ENCODE results near the gene ASXL2.
"Not testable (repeated sequence)": the region's sequence is repeated elsewhere in the genome, so short reads cannot be mapped to it uniquely, and the experiment has no call there.

ASXL2 gene

DNA sequence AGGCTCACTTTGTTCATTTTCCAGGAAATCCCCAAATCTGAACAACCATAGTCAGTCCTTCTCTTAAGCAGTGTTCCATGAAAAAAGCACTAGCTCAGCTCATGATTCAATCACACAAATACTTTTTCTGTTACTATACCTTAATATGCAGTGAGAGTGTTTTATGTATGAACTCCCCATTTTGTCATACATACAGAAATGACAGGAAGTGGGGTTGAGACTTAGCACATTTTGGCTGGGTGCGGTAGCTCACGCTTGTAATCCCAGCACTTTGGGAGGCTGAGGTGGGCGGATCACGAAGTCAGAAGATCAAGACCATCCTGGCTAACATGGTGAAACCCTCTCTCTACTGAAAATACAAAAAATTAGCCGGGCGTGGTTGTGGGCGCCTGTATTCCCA, 149.7 kb downstream of the ASXL2 start:
- no peak for DNase-seq

DNA sequence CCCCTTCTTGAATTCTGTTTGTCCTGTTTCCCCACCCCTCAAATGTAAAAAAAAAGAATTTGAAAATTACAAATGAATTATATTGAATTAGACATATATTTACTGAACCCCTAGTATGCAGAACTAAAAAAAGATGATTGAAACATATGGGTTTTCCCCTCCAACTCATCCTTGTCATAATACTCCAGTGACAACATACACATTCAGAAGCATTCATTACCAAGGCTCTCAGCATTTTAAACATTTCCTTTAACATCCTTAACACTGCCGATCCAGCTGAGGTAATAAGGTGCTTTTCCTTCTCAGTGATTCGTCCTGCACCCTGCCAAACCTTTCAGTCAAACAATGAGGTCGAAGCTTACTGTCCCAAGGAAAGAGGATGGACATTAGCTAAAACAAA, 151.8 kb downstream of the ASXL2 start:
- DNase-seq = no peak

DNA sequence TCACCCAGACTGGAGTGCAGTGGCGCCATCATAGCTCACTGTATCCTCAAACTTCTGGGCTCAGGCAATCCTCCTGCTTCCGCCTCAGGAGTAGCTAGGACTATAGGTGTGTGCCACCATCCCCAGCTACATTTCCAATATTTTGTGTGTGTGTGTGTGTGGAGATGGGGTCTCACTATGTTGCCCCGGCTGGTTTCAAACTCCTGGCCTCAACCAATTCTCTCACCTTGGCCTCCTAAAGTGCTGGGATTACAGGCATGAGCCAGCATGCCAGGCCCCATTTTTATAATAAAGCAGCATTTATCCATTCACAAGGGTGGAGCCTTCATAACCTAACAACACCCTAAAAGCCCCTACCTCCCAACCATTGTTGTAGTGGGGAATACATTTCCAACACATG, 152.4 kb downstream of the ASXL2 start:
- DNase-seq = no peak

DNA sequence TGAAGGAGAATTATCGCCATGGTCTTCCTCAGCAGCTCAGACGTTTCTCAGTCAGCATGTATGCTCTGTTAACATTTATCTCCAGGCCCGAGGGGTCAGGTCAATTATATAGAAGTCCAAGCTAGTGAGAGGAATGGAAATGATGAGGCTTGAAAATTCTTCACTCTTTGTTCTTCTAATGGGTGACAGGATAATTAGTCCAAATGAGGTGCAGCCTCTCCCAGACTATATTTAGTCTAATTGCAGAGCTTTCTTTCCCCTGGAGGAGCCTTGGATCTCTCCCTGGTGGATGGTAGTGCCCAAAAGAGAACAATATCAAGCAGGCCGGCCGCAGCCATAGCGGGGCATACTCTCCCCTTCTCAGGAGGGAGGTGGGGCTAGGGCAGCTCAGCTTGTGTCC, 153.5 kb downstream of the ASXL2 start:
- DNase-seq = no peak

DNA sequence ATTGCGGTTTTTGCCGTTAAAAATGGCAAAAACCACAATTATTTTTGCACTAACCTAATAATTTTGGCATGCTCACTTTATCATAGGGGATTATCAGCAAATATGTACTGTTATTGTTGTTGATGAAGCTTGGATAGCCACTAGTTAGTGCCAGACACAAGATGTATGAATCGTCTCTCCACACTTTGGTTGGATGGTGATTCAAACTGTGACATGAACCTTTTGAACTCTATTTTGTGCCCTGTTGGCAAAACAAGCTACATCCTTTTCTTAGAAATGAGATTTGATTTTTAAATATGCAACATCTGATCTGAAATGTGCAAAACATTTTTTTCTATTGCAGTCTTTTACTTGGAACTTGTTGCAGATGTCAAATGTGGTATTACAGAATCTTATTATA, 156.1 kb downstream of the ASXL2 start:
- DNase-seq = no peak

DNA sequence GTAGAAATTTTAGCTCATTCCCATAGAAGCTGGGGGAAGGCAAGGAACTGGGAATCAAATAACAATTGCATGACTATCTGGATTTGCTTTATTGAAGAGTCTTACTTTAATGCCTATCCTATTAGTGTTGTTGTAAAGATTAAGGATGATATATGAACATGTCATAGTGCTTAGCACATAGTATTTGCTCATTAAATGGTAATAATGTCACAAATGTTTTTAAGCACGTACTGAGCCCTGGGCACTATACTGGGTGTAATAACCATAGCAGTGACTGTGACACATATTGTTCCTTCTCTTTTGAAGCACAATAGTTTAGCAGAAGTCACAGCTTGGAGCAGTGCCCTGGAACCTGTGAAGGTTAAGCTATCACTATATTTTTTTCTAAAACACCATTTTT, 157.7 kb downstream of the ASXL2 start:
- DNase-seq = no peak

DNA sequence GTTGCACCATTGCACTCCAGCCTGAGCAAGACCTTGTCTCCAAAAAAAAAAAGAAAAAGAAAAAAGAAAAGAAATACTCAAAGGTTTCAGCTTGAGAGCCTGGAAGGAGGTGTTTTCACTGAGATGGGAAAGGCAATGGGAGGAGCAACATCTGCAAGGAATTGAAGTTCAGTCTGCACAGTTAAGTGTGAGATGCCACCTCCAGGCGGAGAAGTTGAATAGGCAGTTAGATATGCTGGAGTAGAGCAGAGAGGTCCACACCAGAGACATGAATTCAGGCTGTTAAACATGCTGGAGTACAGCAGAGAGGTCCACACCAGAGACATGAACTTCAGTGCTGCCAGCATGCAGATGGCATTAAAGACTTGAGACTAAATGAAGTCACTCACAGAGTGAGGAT, 163.5 kb downstream of the ASXL2 start:
- no peak for DNase-seq

DNA sequence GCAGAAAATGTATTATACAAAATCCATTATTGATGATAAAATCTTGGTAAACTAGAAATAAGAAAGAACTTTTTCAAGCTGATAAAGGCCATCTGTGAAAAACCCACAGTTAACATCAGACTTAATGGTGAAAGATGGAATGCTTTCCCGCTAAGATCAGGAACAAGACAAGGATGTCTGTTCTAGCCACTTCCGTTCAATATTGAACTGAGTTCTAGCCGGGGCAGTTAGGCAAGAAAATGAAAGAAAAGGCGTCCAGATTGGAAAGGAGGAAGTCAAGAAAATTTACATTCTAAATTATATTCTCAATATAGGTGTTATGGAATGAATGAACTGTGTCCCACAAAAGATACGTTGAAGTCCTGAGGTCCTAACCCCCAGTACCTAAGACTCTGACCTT, 165.8 kb downstream of the ASXL2 start:
- no peak for DNase-seq

DNA sequence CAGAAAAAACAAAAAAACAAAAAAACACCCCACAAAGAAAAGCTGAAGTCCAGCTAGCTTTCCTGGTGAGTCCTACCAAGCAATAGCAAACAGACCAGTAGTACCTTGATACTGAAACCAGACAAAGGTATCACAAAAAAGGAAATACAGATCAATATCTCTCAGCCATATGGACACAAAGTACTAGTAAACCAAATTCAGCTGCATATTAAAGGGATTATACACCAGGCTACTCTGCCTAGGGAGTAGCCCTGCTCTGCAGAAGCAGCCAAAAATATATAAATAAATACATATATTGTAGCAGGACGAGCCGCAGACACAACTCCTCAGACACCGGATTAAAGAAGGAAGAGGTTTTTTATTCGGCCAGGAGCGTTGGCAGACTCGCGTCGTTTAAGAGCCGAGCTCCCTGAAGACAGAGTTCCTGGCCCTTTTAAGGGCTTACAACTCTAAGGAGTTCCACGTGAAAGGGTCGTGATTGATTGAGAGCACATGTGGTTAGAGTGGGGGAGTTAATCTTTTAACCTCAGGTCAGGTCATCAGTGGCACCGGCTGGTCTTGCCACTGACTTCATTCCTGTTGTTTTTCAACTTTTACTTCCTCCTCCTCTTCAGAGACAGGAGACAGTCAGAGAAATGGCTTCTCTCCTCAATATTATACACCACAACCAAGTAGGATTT, 166.5 kb downstream of the ASXL2 start:
- no peak for DNase-seq

DNA sequence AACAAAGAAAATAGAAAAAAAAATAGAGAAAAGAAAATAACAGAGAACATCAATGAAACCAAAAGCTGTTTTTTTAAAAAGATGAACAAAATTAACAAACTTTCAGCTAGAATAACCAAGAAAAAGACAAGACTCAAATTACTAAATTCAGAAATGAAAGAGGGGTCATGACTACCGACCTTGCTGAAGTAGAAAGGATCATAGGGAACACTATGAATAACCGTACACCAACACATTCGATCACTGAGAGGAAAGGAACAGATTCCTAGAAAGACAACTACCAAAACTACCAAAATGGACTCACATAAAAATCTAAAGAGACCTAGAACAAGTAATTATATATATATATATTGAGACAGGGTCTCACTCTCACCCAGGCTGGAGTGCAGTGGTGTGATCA, 167.5 kb downstream of the ASXL2 start:
- DNase-seq = no peak

DNA sequence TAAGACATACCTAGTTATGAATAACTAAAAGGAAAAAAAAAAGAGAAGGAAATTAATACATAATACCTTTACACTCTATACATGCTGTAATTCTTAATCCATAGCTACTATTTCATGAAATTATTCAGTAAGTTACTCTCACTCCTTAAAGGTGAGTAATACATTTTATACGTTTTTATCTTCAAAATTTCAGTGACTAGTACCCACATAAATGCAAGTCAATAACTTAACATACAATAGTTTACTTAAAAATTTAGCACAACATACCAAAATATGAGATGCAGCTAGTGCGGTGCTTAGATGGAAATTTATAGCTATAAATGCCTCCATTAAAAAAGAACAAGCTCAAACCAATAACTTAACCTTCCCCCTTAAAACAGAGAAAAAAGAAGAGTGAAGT, 168.9 kb downstream of the ASXL2 start:
- no peak for DNase-seq

DNA sequence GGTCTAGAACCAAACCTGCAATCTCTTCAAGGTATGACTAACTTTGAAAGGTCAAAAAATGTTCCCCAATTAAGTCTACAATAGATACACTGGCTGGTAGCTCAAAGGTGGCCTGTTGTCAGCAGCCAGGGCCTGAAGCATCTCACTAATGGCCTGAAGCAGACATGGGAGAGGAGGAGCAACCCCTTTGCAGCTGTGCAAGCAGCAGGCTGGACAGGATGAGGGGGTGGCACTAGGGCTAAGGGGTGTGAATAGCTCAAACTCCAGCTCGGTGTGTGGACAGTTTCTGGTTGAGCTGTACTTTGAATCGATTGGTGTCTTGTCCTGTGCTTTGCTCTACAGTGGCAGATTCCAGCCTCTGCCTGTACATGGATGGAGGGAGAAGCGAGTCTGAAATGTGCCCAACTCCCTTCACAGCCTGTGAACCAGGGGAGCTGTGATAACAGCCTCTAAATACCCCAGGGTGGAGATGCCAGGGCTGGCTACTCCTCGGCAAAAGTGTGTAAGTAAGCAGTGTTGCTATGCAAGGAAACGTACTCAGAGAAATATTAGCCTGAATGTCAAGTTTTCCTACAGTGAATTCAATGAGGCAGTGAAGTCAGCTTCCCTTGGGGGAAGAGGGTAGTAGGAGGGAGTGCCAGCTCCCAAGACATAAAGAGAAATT, 170.2 kb downstream of the ASXL2 start:
- DNase-seq = no peak

DNA sequence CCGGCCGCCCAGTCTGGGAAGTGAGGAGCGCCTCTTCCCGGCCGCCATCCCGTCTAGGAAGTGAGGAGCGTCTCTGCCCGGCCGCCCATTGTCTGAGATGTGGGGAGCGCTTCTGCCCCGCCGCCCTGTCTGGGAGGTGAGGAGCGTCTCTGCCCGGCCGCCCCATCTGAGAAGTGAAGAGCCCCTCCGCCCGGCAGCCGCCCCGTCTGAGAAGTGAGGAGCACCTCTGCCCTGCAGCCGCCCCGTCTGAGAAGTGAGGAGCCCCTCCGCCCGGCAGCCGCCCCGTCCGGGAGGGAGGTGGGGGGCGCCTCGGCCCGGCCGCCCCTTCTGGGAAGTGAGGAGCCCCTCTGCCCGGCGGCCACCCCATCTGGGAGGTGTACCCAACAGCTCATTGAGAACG, 172.7 kb downstream of the ASXL2 start:
- not testable (repeated sequence) for DNase-seq

DNA sequence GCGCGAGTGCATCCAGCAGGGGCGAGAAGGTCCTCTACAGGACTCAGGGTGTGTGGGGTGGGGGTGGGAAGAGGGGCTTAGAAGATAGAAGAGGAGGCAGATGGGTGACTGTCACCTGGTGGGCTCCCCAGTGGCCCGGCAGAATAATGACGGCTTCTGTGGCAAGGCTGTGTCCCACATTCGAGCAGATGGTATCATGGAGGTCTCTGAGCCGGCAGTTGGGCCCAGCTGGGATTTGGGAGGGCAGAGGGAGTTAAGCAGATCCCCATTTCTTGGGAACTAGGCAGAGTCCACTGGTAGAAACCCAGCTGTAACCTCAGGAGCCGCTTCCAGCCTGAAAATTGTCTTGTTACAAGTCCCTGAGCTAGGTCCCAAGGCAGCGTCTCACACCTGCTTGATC, 176.5 kb downstream of the ASXL2 start:
- DNase-seq = no peak

DNA sequence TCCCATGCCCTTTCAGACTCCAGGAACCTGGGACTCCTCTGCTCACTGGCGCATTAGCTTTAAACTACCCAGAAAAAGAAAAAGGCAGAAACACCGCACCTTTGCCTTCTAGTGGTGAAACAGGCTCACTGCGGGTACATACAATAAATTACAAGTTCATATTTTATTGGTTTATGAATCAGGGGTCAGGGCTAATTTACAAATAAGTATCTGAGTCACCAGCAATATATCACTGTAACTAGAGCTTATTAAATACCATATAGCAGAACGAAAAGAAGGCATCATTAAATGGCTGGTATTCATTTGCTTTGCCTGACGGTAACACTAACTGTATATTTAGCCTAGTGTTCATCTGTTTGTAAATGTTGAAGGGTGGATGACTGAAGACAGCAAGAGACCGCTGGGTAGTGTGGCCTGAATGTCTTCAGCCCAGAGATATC, 178.0 kb downstream of the ASXL2 start:
- DNase-seq = peak; percentile 17 to 52

DNA sequence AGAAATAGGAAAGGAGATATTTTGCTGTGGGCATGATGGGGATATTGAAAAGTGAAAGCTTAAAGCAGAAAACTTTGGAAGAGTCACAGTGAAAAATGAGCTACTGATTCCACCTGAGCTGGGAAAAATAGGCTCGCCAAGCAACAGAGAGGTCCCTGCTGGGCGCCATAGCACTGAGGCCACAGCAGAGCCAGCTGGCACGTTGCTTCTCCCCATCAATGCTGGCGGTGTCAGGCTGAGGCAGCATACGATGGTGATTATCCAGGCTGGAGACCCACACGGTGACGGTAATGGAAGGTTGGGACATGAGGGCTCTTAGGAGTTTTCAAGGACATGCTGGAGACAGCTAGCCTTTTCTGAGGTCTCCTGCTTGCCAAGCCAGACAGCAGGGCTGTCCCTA, 179.1 kb downstream of the ASXL2 start:
- DNase-seq = peak; percentile 23 to 58

DNA sequence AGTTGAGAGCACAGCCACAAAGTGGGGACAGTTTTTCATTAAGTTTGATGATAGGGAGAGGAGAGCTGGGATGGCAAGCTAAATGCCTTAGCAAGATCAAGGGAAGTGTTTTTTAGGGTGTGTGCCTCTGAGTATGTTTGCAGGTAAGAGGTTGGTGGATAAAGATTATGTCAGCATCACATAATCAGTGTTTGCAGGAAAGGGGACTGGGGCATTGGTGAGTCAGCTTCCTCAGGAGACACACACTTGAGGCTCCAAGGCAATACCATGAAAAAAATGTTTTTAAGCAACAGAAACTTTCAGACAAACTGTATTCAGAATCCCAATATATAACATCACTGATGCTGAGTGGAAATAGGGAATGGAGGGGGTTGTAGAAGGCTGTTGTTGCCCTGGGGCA, 179.5 kb downstream of the ASXL2 start:
- no peak for DNase-seq

DNA sequence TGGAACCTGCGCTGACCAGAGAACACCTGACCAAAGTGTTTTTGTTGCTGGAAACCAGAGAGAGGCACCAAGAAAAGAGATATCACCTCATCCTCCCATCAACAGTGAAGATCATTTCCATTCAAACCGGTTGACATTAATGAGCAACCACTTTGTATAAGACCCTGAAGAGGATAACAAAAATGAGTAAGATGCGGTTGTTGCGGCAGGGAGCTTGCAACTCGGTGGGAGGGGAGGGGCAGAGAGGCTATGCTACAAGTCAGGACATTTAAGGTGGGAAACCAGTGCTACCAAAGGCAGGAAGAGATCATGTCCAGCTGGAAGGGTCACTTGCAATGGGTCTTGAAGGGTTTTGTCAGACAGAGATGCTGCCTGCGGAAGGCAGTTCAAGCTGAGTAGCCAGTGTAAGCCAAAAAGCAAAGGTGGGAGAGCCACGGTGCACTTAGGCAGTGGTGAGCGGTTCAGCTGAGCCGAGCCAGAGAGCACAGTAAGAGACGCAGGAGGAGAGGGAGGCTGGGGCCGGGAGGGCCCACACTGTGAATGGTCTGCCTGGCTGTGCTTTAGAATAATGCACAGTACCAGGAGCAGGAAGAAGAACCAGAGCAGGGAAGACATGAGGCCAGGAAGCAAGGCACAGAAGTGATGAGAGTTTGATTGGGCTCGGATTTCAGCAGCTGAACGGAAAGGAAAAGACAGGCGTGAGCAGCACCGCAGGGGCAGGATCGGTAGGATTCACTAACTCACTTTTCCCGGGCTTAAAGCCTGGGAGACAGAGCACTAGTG, 180.5 kb downstream of the ASXL2 start:
- DNase-seq = no peak

DNA sequence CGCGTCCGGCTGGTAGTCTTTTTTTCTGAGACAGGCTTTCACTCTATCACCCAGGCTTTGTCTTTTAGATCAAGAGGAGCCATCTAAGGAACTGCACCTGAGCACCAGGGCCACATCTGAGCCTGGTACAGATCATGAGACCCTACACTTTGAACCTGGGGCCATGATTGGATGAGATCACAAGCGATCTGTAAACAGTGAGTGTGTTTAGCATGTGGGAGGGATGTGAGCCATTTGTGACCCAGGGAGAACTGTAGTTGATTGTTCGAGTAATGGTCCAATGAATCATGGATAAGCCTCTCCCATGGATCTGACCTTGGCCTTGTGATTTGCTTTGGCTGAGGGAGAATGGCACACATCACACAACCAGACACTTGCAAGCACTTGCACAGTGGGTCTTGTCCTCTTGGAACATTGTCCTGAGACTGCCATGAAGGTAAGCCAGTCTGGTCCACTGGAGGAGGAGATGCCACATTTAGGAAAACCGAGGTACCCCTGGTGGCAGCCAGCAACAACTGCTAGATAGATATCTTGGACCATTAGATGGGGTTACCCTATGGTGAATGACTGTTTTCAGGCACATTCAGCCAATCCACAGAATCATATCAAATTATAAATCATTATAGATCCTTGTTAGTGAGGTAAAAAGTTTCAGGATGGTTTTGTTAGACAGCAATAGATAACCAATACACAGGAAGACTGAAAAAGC, 185.4 kb downstream of the ASXL2 start:
- DNase-seq = no peak

DNA sequence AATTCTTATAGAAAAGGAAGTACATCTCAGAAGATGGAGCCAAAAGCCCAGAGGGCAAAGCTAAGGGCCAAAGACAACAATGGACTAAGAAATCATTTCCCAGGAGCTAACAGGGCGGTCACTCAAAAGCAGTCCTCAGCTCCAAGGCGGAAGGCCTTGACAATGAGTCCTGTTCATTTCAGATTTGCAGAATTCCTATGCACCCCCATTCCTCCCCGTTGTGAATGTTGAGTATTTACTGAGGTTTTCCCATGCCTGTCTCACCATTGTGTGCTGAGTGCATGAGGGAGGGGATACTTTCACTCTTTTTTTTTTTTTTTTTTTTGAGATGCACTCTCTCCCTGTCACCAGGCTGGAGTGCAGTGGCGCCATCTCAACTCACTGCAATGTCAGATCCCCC, 186.1 kb downstream of the ASXL2 start:
- no peak for DNase-seq

DNA sequence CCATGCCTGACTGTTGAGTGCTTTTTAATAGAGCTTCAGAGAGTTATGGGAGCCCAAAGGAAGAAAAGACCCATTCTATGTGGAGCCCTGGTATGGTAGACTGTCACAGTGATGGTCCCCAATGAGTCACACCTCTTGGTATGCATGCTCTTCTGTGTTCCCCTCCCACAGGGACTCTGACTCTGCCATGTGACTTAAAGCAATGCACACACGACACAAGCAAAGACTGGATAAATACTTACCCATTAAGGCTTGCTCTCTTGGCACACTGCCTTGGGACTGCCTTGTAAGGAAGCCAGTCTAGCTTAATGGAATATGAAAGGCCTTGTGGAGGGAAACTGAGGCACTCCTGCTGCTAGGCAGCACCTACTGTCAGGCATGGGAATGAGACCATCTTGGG, 188.2 kb downstream of the ASXL2 start:
- peak in 1 of 2 experiments; percentile 14 for DNase-seq

DNA sequence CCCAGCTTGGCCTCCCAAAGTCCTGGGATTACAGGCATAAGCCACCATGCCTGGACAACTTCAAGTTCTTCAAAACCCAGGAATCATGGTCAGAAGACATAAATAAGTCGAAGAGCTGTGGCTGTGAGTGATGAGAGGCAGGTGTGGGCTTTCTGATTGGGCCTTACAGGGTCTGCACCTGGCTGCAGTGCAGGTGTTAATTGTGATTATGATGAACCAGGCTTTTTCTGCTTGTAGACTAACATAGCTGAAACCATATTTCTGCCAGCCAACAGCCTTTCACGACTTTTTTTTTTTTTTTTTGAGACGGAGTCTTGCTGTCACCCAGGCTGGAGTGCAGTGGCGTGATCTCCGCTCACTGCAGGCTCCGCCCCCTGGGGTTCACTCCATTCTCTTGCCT, 190.1 kb downstream of the ASXL2 start:
- no peak for DNase-seq

DNA sequence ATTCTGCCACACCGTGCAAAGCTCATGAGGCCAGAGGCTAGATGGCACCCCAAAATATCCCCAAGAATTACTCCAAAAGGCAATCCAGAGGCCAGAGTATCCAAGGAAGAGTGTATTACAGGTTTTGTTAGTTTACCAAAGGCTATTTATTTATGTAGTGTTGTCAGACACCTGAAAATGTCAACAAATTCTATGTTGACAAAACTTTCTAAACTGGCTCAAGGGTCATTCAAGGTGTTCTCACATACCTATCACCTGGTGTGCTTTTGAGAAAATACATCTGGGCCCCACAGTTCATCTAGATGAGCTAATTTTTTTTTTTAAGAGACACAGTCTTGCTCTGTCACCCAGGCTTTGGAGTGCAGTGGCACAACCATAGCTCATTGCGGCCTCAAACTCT, 192.5 kb downstream of the ASXL2 start:
- no peak for DNase-seq
